Peyer's patch (tissue), 4 donors: Measurements from ENCODE around the gene CEACAM5.

ENCODE experiments used
- CTCF ChIP-seq, 6 experiments: fragments of 450-650 bp in 4 of 6; fragments of 200-600 bp in 2 of 6; sonication (generic) in 1 of 6; IDR thresholded peaks; one replicate each; pipeline ENCODE4 v1.5.1; 2017 to 2019; ENCODE audit warnings: antibody characterized with exemption in 6 of 6, mild to moderate bottlenecking in 3 of 6, moderate library complexity in 1 of 6
- POLR2A ChIP-seq, 2 donors: fragments of 450-650 bp; IDR thresholded peaks; one replicate each; pipeline ENCODE4 v1.5.1; 2017; ENCODE audit warnings: antibody characterized with exemption in 2 of 2, mild to moderate bottlenecking in 2 of 2, moderate library complexity in 2 of 2

- TF ChIP-seq CTCF (IDR thresholded peaks at IDR 0.05) (no peak), POLR2A (IDR thresholded peaks at IDR 0.05) (no peak)
Observed at GRCh38 chr19:41668315-41668714, 40.1 kb upstream of the CEACAM5 start.
